HepG2 (cell line): ENCODE data around the gene TADA2A. TPM values are rescaled to one million over a fixed set of nuclear protein-coding genes. Genes with fewer than 3 reads are reported as not detected.

ENCODE experiments used
- BRD4 ChIP-seq: sonication (generic); formaldehyde crosslinking; IDR thresholded peaks from 2 replicates; pipeline ENCODE4 v1.4.0; 2020; ENCODE audit warnings: missing genetic modification reagents
- CEBPB ChIP-seq: IDR thresholded peaks from 2 replicates; pipeline ENCODE4 v1.6.1; 2011; ENCODE audit warnings: low read depth, low read length, improper control_type of control experiment, borderline replicate concordance
- DR1 ChIP-seq: sonication (generic); formaldehyde crosslinking; IDR thresholded peaks from 2 replicates; pipeline ENCODE4 v1.8.0; 2021; ENCODE audit warnings: mild to moderate bottlenecking, missing genetic modification reagents, inconsistent platforms
- ELF3 ChIP-seq: IDR thresholded peaks from 2 replicates; pipeline ENCODE4 v1.6.1; 2016; ENCODE audit warnings: missing genetic modification reagents, missing compliant biosample characterization
- FOXA3 ChIP-seq: IDR thresholded peaks from 2 replicates; pipeline ENCODE4 v1.6.1; 2016; ENCODE audit warnings: missing genetic modification reagents, missing compliant biosample characterization
- GFI1 ChIP-seq: sonication (generic); formaldehyde crosslinking; IDR thresholded peaks from 2 replicates; pipeline ENCODE4 v1.5.0; 2020; ENCODE audit warnings: missing genetic modification reagents, mild to moderate bottlenecking, borderline replicate concordance
- KAT8 ChIP-seq: IDR thresholded peaks from 2 replicates; pipeline ENCODE4 v1.6.1; 2016; ENCODE audit warnings: missing genetic modification reagents, missing compliant biosample characterization
- KDM3A ChIP-seq: IDR thresholded peaks from 2 replicates; pipeline ENCODE4 v1.6.1; 2018; ENCODE audit warnings: low read depth, missing compliant biosample characterization
- KDM5A ChIP-seq: fragments of 200-600 bp; sonication (generic); IDR thresholded peaks from 2 replicates; pipeline ENCODE4 v1.7.0; 2018; ENCODE audit warnings: antibody characterized with exemption, mild to moderate bottlenecking, low read length, borderline replicate concordance
- NCOA2 ChIP-seq: sonication (generic); formaldehyde crosslinking; IDR thresholded peaks from 2 replicates; pipeline ENCODE4 v1.8.0; 2022; ENCODE audit warnings: inconsistent platforms
- PPARG ChIP-seq: conservative IDR thresholded peaks from 2 replicates; pipeline ENCODE4 v1.6.1; 2016; ENCODE audit warnings: missing biosample characterization, missing genetic modification reagents
- RCOR2 ChIP-seq: IDR thresholded peaks from 2 replicates; pipeline ENCODE4 v1.6.1; 2016; ENCODE audit warnings: missing biosample characterization, missing genetic modification reagents
- SOX13 ChIP-seq, 3 experiments: fragments of 450-650 bp in 1 of 3; sonication (generic) in 1 of 3; formaldehyde crosslinking in 1 of 3; IDR thresholded peaks in 2 of 3; conservative IDR thresholded peaks in 1 of 3; 2 replicates each; pipeline versions ENCODE4 v1.5.0 to v1.6.1; 2016 to 2020; ENCODE audit warnings: antibody characterized with exemption in 1 of 3, mild to moderate bottlenecking in 1 of 3, missing compliant biosample characterization in 1 of 3, missing genetic modification reagents in 1 of 3, moderate library complexity in 1 of 3
- YEATS4 ChIP-seq: sonication (generic); formaldehyde crosslinking; IDR thresholded peaks from 2 replicates; pipeline ENCODE4 v1.4.0; 2020; ENCODE audit warnings: missing genetic modification reagents, borderline replicate concordance
- ZEB1 ChIP-seq: IDR thresholded peaks from 2 replicates; pipeline ENCODE4 v1.6.1; 2012; ENCODE audit warnings: mild to moderate bottlenecking, low read depth, inconsistent platforms; ENCODE audit not compliant: insufficient replicate concordance
- ZFY ChIP-seq: sonication (generic); formaldehyde crosslinking; IDR thresholded peaks from 2 replicates; pipeline ENCODE4 v1.4.0; 2020; ENCODE audit warnings: missing genetic modification reagents
- ZNF136 ChIP-seq: sonication (generic); formaldehyde crosslinking; IDR thresholded peaks from 2 replicates; pipeline ENCODE4 v1.8.1; 2022; ENCODE audit warnings: low read depth, mild to moderate bottlenecking, moderate library complexity, missing genetic modification reagents
- ZNF512B ChIP-seq: sonication (generic); formaldehyde crosslinking; IDR thresholded peaks from 2 replicates; pipeline ENCODE4 v1.5.1; 2020; ENCODE audit warnings: missing genetic modification reagents, mild to moderate bottlenecking, borderline replicate concordance
- ZNF792 ChIP-seq: IDR thresholded peaks from 2 replicates; pipeline ENCODE4 v1.6.1; 2016
- polyA plus RNA-seq, 8 experiments: library from polyadenylated mRNA; depleted of rRNA in 3 of 8; stranded (reverse) in 7 of 8; unstranded in 1 of 8; fragments of >200 nt; fragmentation: Illumina TruSeq in 4 of 8; extraction: Trizol in 4 of 8; gene quantifications; 2 replicates each; pipeline versions ENCODE4 v1.2.1 to v1.2.3, GENCODE V29; 2011 to 2016; ENCODE audit warnings: low read depth in 4 of 8, missing spikeins in 1 of 8, mixed read lengths in 1 of 8; ENCODE audit not compliant: insufficient read depth in 1 of 8
- total RNA-seq, 5 experiments: library from RNA; depleted of rRNA; stranded (reverse); fragments of >200 nt; fragmentation: Illumina TruSeq; extraction: Trizol; gene quantifications; 2 replicates each; pipeline ENCODE4 v1.2.3, GENCODE V29; 2016; ENCODE audit warnings: low read depth in 1 of 5
- TF ChIP-seq, protein P1 (sequence below): sonication (generic); formaldehyde crosslinking; IDR thresholded peaks from 2 replicates; pipeline ENCODE4 v1.4.0; 2020; ENCODE audit warnings: missing genetic modification reagents
- TF ChIP-seq, protein P2 (sequence below): sonication (generic); formaldehyde crosslinking; conservative IDR thresholded peaks from 2 replicates; pipeline ENCODE4 v1.8.0; 2022; ENCODE audit warnings: missing genetic modification reagents
- TF ChIP-seq, protein P3 (sequence below): sonication (generic); formaldehyde crosslinking; IDR thresholded peaks from 2 replicates; pipeline ENCODE4 v1.8.0; 2022; ENCODE audit warnings: mild to moderate bottlenecking, missing genetic modification reagents; ENCODE audit not compliant: insufficient replicate concordance

TADA2A gene
- total and polyA plus RNA-seq, 2 of the 13 experiments (the other 11 are each of a cell fraction or from before 2014, with no cell fraction given), result 8.0 to 14.0 TPM

DNA sequence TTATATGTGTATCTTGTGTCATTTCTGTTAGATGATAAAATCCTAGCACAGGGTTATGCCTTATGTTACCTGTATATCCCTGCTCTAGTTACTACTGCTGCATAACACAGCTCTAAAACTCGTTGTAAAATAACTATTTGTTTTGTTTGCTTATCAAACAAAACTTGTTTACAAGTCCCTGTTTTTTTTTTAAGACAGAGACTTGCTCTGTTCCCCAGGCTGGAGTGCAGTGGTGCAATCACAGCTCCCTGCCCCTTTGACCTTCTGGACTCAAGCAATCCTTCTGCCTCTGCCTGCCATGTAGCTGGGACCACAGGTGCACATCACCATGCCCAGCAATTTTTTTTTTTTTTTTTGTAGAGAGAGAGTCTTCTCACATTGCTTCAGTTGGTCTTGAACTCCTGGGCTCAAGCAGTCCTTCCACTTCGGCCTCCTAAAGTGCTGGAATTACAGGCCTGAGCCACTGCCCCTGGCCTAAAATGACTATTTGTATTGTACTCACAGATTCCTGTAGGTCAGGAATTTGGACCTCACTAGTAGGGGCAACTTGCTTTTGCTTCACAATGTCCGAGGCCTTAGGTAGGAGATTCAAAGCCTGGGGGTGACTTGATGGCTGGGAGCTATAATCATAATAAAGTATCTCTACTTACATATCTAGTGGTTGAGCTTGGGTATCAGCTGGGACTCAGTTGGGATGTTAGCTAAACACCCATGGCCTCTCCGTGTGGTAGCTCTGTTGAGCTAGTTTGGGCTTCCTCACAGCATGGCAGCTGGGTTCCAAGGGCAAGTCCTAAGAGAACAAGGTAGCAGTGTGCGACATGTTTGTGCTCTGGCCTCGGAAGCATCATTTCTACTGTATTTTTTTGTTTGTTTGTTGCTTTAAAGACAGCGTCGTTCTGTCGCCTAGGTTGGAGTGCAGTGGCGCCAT is 95.6 kb downstream of the TADA2A start (continued):
- 0 out of 2 replicates have a peak, but pooled peaks have one; percentile 48 for TF ChIP-seq ZNF512B (CRISPR knock-in tag)
- TF ChIP-seq FOXA3 (CRISPR knock-in tag), result peak; percentile 95
- peak; percentile 97 for TF ChIP-seq GFI1 (CRISPR knock-in tag)
- TF ChIP-seq ZNF136 (CRISPR knock-in tag), result 0 out of 2 replicates have a peak, but pooled peaks have one; percentile 10
- TF ChIP-seq, protein P1, sequence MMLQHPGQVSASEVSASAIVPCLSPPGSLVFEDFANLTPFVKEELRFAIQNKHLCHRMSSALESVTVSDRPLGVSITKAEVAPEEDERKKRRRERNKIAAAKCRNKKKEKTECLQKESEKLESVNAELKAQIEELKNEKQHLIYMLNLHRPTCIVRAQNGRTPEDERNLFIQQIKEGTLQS (CRISPR knock-in tag), result 0 out of 2 replicates have a peak, but pooled peaks have one; percentile 14
- 0 out of 2 replicates have a peak, but pooled peaks have one; percentile 31 for TF ChIP-seq BRD4 (CRISPR knock-in tag)
- TF ChIP-seq YEATS4 (CRISPR knock-in tag), result peak; percentile 60; the same call in 1 of the 2 replicates
- peak; percentile 79 for TF ChIP-seq ZEB1
- TF ChIP-seq CEBPB, result peak; percentile 94
- TF ChIP-seq, protein P2, sequence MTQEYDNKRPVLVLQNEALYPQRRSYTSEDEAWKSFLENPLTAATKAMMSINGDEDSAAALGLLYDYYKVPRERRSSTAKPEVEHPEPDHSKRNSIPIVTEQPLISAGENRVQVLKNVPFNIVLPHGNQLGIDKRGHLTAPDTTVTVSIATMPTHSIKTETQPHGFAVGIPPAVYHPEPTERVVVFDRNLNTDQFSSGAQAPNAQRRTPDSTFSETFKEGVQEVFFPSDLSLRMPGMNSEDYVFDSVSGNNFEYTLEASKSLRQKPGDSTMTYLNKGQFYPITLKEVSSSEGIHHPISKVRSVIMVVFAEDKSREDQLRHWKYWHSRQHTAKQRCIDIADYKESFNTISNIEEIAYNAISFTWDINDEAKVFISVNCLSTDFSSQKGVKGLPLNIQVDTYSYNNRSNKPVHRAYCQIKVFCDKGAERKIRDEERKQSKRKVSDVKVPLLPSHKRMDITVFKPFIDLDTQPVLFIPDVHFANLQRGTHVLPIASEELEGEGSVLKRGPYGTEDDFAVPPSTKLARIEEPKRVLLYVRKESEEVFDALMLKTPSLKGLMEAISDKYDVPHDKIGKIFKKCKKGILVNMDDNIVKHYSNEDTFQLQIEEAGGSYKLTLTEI, result no peak
- TF ChIP-seq KDM3A (CRISPR knock-in tag), result no peak; the same call in 1 of the 2 replicates
- TF ChIP-seq KAT8, result peak; percentile 67; the same call in 1 of the 2 replicates
- TF ChIP-seq ELF3 (CRISPR knock-in tag), result peak; percentile 48; the same call in 1 of the 2 replicates
- peak; percentile 88 for TF ChIP-seq NCOA2 (CRISPR knock-in tag)
- TF ChIP-seq ZNF792 (CRISPR knock-in tag), result 0 out of 2 replicates have a peak, but pooled peaks have one; percentile 20
- TF ChIP-seq RCOR2 (CRISPR knock-in tag), result peak; percentile 73
- peak; percentile 60; the same call in 1 of the 2 replicates for TF ChIP-seq SOX13 (IDR thresholded peaks at IDR 0.05)
- peak in 1 of 2 experiments; percentile 73; a peak in 2 of 4 replicates for TF ChIP-seq SOX13 (CRISPR knock-in tag; conservative IDR thresholded peaks at IDR 0.05 in 1 of 2, IDR thresholded peaks at IDR 0.05 in 1 of 2)
- TF ChIP-seq KDM5A, result peak; percentile 35; the same call in 1 of the 2 replicates
- TF ChIP-seq PPARG (CRISPR knock-in tag), result peak; percentile 66
- TF ChIP-seq, protein P3, sequence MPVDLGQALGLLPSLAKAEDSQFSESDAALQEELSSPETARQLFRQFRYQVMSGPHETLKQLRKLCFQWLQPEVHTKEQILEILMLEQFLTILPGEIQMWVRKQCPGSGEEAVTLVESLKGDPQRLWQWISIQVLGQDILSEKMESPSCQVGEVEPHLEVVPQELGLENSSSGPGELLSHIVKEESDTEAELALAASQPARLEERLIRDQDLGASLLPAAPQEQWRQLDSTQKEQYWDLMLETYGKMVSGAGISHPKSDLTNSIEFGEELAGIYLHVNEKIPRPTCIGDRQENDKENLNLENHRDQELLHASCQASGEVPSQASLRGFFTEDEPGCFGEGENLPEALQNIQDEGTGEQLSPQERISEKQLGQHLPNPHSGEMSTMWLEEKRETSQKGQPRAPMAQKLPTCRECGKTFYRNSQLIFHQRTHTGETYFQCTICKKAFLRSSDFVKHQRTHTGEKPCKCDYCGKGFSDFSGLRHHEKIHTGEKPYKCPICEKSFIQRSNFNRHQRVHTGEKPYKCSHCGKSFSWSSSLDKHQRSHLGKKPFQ (CRISPR knock-in tag), result no peak
- no peak for TF ChIP-seq DR1 (CRISPR knock-in tag)
- TF ChIP-seq ZFY (CRISPR knock-in tag), result peak; percentile 57
